GM23338 (cell line): ENCODE results near the gene CCDC38. TPM values are rescaled to one million over a fixed set of nuclear protein-coding genes. Genes with fewer than 3 reads are reported as not detected.

ENCODE experiments used
- ATAC-seq: fragments of 200-7000 bp; cut with Tn5 transposase; 3 replicates; pipeline ENCODE4 v1.9.1; 2020
- DNase-seq: peaks from one replicate; pipeline ENCODE4 v3.0.0-alpha.2; 2015; ENCODE audit warnings: low spot score
- H2AFZ ChIP-seq: fragments of 200-600 bp; sonication (generic); 2 replicates; pipeline ENCODE4 v1.8.0; 2016; ENCODE audit warnings: antibody characterized with exemption, mild to moderate bottlenecking, moderate library complexity
- H3F3A ChIP-seq: fragments of 200-600 bp; sonication (generic); replicated peaks from 2 replicates; pipeline ENCODE4 v1.8.0; 2017; ENCODE audit warnings: antibody characterized with exemption, mixed run types, low read depth
- H3K27ac ChIP-seq: fragments of 200-600 bp; sonication (generic); 2 replicates; pipeline ENCODE4 v1.6.1; 2016; ENCODE audit warnings: low read depth
- H3K27me3 ChIP-seq: fragments of 200-600 bp; sonication (generic); 2 replicates; pipeline ENCODE4 v1.8.0; 2016; ENCODE audit warnings: mild to moderate bottlenecking, mixed run types, moderate library complexity; ENCODE audit not compliant: insufficient read depth
- H3K36me3 ChIP-seq: fragments of 200-600 bp; sonication (generic); 2 replicates; pipeline ENCODE4 v1.8.0; 2016; ENCODE audit warnings: mild to moderate bottlenecking; ENCODE audit not compliant: insufficient read depth
- H3K4me1 ChIP-seq: fragments of 200-600 bp; sonication (generic); 2 replicates; pipeline ENCODE4 v1.8.0; 2016; ENCODE audit warnings: mild to moderate bottlenecking, moderate library complexity; ENCODE audit not compliant: insufficient read depth
- H3K4me2 ChIP-seq: fragments of 200-600 bp; sonication (generic); 2 replicates; pipeline ENCODE4 v1.7.1; 2017; ENCODE audit warnings: mixed run types
- H3K4me3 ChIP-seq: fragments of 200-600 bp; sonication (generic); 2 replicates; pipeline ENCODE4 v1.6.1; 2016; ENCODE audit warnings: mixed run types
- H3K79me2 ChIP-seq: fragments of 200-600 bp; sonication (generic); replicated peaks from 2 replicates; pipeline ENCODE4 v1.8.0; 2017; ENCODE audit warnings: mild to moderate bottlenecking; ENCODE audit not compliant: insufficient read depth
- H3K9me2 ChIP-seq: fragments of 200-600 bp; sonication (generic); 2 replicates; pipeline ENCODE4 v1.8.0; 2017; ENCODE audit not compliant: insufficient read depth
- H4K20me1 ChIP-seq: fragments of 200-600 bp; sonication (generic); replicated peaks from 2 replicates; pipeline ENCODE4 v1.8.0; 2017; ENCODE audit warnings: mild to moderate bottlenecking; ENCODE audit not compliant: insufficient read depth
- H3K27ac Mint-ChIP-seq: 2 replicates; pipeline ENCODE4 v1.8.0; 2020; ENCODE audit warnings: inconsistent platforms, mild to moderate bottlenecking, moderate library complexity, mixed read lengths
- H3K27me3 Mint-ChIP-seq: 3 replicates; pipeline ENCODE4 v1.8.0; 2022; ENCODE audit warnings: low read depth, mild to moderate bottlenecking, moderate library complexity, mixed read lengths, inconsistent platforms; ENCODE audit not compliant: insufficient read depth, poor library complexity
- H3K36me3 Mint-ChIP-seq: 3 replicates; pipeline ENCODE4 v1.8.0; 2021; ENCODE audit warnings: low read depth, mild to moderate bottlenecking, inconsistent platforms, moderate library complexity, mixed read lengths
- H3K4me1 Mint-ChIP-seq: 3 replicates; pipeline ENCODE4 v1.8.0; 2020; ENCODE audit warnings: mild to moderate bottlenecking, inconsistent platforms, mixed read lengths
- H3K4me3 Mint-ChIP-seq: 3 replicates; pipeline ENCODE4 v1.8.0; 2021; ENCODE audit warnings: moderate library complexity, mild to moderate bottlenecking, inconsistent platforms, mixed read lengths
- H3K9me3 Mint-ChIP-seq: 3 replicates; pipeline ENCODE4 v1.8.0; 2020; ENCODE audit warnings: moderate library complexity, mild to moderate bottlenecking, inconsistent platforms, mixed read lengths
- CREB1 ChIP-seq: fragments of 250-450 bp; sonication (Bioruptor Pico); IDR thresholded peaks from 2 replicates; pipeline ENCODE4 v1.5.0; 2020; ENCODE audit warnings: low read depth, mild to moderate bottlenecking, moderate library complexity
- EZH2 ChIP-seq: fragments of 200-600 bp; sonication (generic); IDR thresholded peaks from one replicate; pipeline ENCODE4 v1.8.0; 2017; ENCODE audit warnings: antibody characterized with exemption, mild to moderate bottlenecking, low read depth; ENCODE audit not compliant: unreplicated experiment
- JUNB ChIP-seq: IDR thresholded peaks from one replicate; pipeline ENCODE4 v1.6.1; 2016; ENCODE audit warnings: antibody characterized with exemption; ENCODE audit not compliant: unreplicated experiment
- POLR2AphosphoS5 ChIP-seq: IDR thresholded peaks from 2 replicates; pipeline ENCODE4 v1.6.1; 2016; ENCODE audit warnings: antibody characterized with exemption, low read depth
- REST ChIP-seq: IDR thresholded peaks from one replicate; pipeline ENCODE4 v1.6.1; 2018; ENCODE audit warnings: antibody characterized with exemption; ENCODE audit not compliant: unreplicated experiment
- STAT1 ChIP-seq: IDR thresholded peaks from one replicate; pipeline ENCODE4 v1.6.1; 2016; ENCODE audit warnings: antibody characterized with exemption; ENCODE audit not compliant: unreplicated experiment
- ZNF114 ChIP-seq: fragments of 250-450 bp; sonication (Bioruptor Pico); IDR thresholded peaks from 2 replicates; pipeline ENCODE4 v1.5.0; 2020; ENCODE audit warnings: mild to moderate bottlenecking, moderate library complexity
- ZNF331 ChIP-seq: fragments of 250-450 bp; sonication (Bioruptor Pico); IDR thresholded peaks from 2 replicates; pipeline ENCODE4 v1.5.0; 2020; ENCODE audit warnings: low read depth, mild to moderate bottlenecking, moderate library complexity
- polyA plus RNA-seq: library from polyadenylated mRNA; unstranded; fragments of >200 nt; fragmentation: Nextera tagmentation; extraction: Ambion mirVana; gene quantifications from 2 replicates; pipeline ENCODE4 v1.2.1, GENCODE V29; 2016
- total RNA-seq: library from RNA; depleted of rRNA; stranded (reverse); fragments of >200 nt; shearing (Covaris generic); gene quantifications from 2 replicates; pipeline ENCODE4 v1.2.3, GENCODE V29; 2014
- TF ChIP-seq, protein P1 (sequence below): IDR thresholded peaks from 2 replicates; pipeline ENCODE4 v1.6.1; 2016; ENCODE audit warnings: antibody characterized with exemption
- TF ChIP-seq, protein P2 (sequence below), 2 experiments: fragments of 200-600 bp in 1 of 2; sonication (generic) in 1 of 2; conservative IDR thresholded peaks; 2 replicates each; pipeline versions ENCODE4 v1.5.1 to v1.6.1; 2016 to 2017; ENCODE audit warnings: antibody characterized with exemption in 2 of 2, low read depth in 2 of 2, mild to moderate bottlenecking in 2 of 2, moderate library complexity in 1 of 2

CCDC38 gene
- total and polyA plus RNA-seq, 2 experiments from 2014 or later, result not detected

GRCh38 chr12:95836630-95837239 lies 105.7 kb downstream of the CCDC38 start:
- Histone ChIP-seq H3K4me3 (no peak overlapping the region), H3K79me2 (no peaks in the 10 kb centered on the region), H3K27ac (no peak overlapping the region), H2AFZ (no peak overlapping the region), H3K4me1 (peaks cover 7% of the 10 kb centered on the region; the same call in 1 of the 2 replicates), H3F3A (no peaks in the 10 kb centered on the region), H3K4me2 (no peak overlapping the region), H3K27me3 (no peaks in the 10 kb centered on the region), H3K36me3 (no peaks in the 10 kb centered on the region), H4K20me1 (no peaks in the 10 kb centered on the region), H3K9me2 (no peaks in the 10 kb centered on the region)
- DNase-seq (no peak), ATAC-seq (no peak)
- H3K9me3 Mint-ChIP-seq, result no peaks in the 10 kb centered on the region
- no peaks in the 10 kb centered on the region for H3K36me3 Mint-ChIP-seq
- H3K27ac Mint-ChIP-seq, result no peak overlapping the region
- H3K27me3 Mint-ChIP-seq, result peaks cover 1% of the 10 kb centered on the region
- H3K4me1 Mint-ChIP-seq, result peaks cover 11% of the 10 kb centered on the region
- TF ChIP-seq REST (no peak), STAT1 (no peak), ZNF331 (CRISPR knock-in tag) (no peak), EZH2 (no peak), JUNB (no peak), POLR2AphosphoS5 (no peak), ZNF114 (CRISPR knock-in tag) (no peak), CREB1 (CRISPR knock-in tag) (no peak)
- TF ChIP-seq, protein P1, sequence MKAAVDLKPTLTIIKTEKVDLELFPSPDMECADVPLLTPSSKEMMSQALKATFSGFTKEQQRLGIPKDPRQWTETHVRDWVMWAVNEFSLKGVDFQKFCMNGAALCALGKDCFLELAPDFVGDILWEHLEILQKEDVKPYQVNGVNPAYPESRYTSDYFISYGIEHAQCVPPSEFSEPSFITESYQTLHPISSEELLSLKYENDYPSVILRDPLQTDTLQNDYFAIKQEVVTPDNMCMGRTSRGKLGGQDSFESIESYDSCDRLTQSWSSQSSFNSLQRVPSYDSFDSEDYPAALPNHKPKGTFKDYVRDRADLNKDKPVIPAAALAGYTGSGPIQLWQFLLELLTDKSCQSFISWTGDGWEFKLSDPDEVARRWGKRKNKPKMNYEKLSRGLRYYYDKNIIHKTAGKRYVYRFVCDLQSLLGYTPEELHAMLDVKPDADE, result no peak
- TF ChIP-seq, protein P2, sequence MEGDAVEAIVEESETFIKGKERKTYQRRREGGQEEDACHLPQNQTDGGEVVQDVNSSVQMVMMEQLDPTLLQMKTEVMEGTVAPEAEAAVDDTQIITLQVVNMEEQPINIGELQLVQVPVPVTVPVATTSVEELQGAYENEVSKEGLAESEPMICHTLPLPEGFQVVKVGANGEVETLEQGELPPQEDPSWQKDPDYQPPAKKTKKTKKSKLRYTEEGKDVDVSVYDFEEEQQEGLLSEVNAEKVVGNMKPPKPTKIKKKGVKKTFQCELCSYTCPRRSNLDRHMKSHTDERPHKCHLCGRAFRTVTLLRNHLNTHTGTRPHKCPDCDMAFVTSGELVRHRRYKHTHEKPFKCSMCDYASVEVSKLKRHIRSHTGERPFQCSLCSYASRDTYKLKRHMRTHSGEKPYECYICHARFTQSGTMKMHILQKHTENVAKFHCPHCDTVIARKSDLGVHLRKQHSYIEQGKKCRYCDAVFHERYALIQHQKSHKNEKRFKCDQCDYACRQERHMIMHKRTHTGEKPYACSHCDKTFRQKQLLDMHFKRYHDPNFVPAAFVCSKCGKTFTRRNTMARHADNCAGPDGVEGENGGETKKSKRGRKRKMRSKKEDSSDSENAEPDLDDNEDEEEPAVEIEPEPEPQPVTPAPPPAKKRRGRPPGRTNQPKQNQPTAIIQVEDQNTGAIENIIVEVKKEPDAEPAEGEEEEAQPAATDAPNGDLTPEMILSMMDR (conservative IDR thresholded peaks at IDR 0.05; ENCODE audit: low read depth in 2 of 2), result no peak
- no peak overlapping the region for H3K4me3 Mint-ChIP-seq
